PFSK-1 (cell line): ENCODE measurements around the gene EXD2.

Source experiments
- POLR2AphosphoS5 ChIP-seq: IDR thresholded peaks from 2 replicates; pipeline ENCODE4 v1.6.1; 2012; ENCODE audit warnings: low read depth, mild to moderate bottlenecking, control low read depth, low read length, moderate library complexity
- REST ChIP-seq, 2 experiments: IDR thresholded peaks; 2 replicates each; pipeline versions ENCODE4 v1.6.1 to v1.8.0; 2011 to 2012; ENCODE audit warnings: low read depth in 2 of 2, low read length in 2 of 2, control low read depth in 1 of 2, inconsistent platforms in 1 of 2, mild to moderate bottlenecking in 1 of 2, moderate library complexity in 1 of 2; ENCODE audit not compliant: insufficient read depth in 1 of 2
- TAF1 ChIP-seq: IDR thresholded peaks from 2 replicates; pipeline ENCODE4 v1.6.1; 2012; ENCODE audit warnings: low read length, control low read depth, borderline replicate concordance; ENCODE audit not compliant: insufficient read depth

- TF ChIP-seq POLR2AphosphoS5, result no peak
- no peak for TF ChIP-seq REST (IDR thresholded peaks at IDR 0.05; ENCODE audit: insufficient read depth in 1 of 2, low read depth in 2 of 2, low read length in 2 of 2)
- no peak for TF ChIP-seq TAF1
These were observed 16.2 kb upstream of the EXD2 start for GRCh38 chr14:69175130-69175529.
